ENCODE measurements around the gene BRD1.

BRD1 gene

GRCh38 chr22:49791682-49792081, 36.0 kb downstream of the BRD1 start:
- H3K36me3 ChIP-seq (ENCODE audit: insufficient read depth, low read depth, low read length) = peaks cover 98% of the 10 kb centered on the region
- no peak overlapping the region for H3K27ac ChIP-seq (ENCODE audit: low read length)
- H3K9ac ChIP-seq (ENCODE audit: low read depth, low read length) = no peak overlapping the region
- no peaks in the 10 kb centered on the region for H3K27me3 ChIP-seq (ENCODE audit: insufficient read depth, low read length)
- no peaks in the 10 kb centered on the region; the same call in 1 of the 2 replicates for H3K4me1 ChIP-seq (ENCODE audit: insufficient read depth, low read length)
- H3K9me3 ChIP-seq (ENCODE audit: insufficient read depth, low read depth, low read length) = no peaks in the 10 kb centered on the region
- no peak overlapping the region for H3K4me3 ChIP-seq (ENCODE audit: low read length)

GRCh38 chr22:49790912-49791311, 36.8 kb downstream of the BRD1 start:
- H3K36me3 ChIP-seq (ENCODE audit: insufficient read depth, low read depth, low read length) = peaks cover 99% of the 10 kb centered on the region

GRCh38 chr22:49789289-49790141, 38.2 kb downstream of the BRD1 start:
- Histone ChIP-seq H3K9ac (ENCODE audit: low read depth, low read length) (no peak overlapping the region; the same call in 1 of the 2 replicates), H3K9me3 (ENCODE audit: insufficient read depth, low read depth, low read length) (no peaks in the 10 kb centered on the region), H3K27me3 (ENCODE audit: insufficient read depth, low read length) (no peaks in the 10 kb centered on the region), H3K27ac (ENCODE audit: low read length) (no peak overlapping the region), H3K36me3 (ENCODE audit: insufficient read depth, low read depth, low read length) (peaks cover 99% of the 10 kb centered on the region), H3K4me1 (ENCODE audit: insufficient read depth, low read length) (no peaks in the 10 kb centered on the region; the same call in 1 of the 2 replicates), H3K4me3 (ENCODE audit: low read length) (no peak overlapping the region)

More at GRCh38 chr22:49790912-49791311, 36.8 kb downstream of the BRD1 start:
- H3K4me3 ChIP-seq (ENCODE audit: low read length) = no peak overlapping the region
- H3K4me1 ChIP-seq (ENCODE audit: insufficient read depth, low read length) = no peaks in the 10 kb centered on the region; the same call in 1 of the 2 replicates
- H3K9me3 ChIP-seq (ENCODE audit: insufficient read depth, low read depth, low read length) = no peaks in the 10 kb centered on the region
- no peak overlapping the region for H3K27ac ChIP-seq (ENCODE audit: low read length)
- H3K9ac ChIP-seq (ENCODE audit: low read depth, low read length) = no peak overlapping the region
- no peaks in the 10 kb centered on the region for H3K27me3 ChIP-seq (ENCODE audit: insufficient read depth, low read length)

- peaks cover 99% of the 10 kb centered on the region for H3K36me3 ChIP-seq (ENCODE audit: insufficient read depth, low read depth, low read length)
Observed at GRCh38 chr22:49788504-49788903, 39.2 kb downstream of the BRD1 start.

GRCh38 chr22:49787861-49788260, 39.8 kb downstream of the BRD1 start:
- no peaks in the 10 kb centered on the region for H3K9me3 ChIP-seq (ENCODE audit: insufficient read depth, low read depth, low read length)
- H3K4me3 ChIP-seq (ENCODE audit: low read length) = no peak overlapping the region
- no peaks in the 10 kb centered on the region; the same call in 1 of the 2 replicates for H3K4me1 ChIP-seq (ENCODE audit: insufficient read depth, low read length)
- peaks cover 98% of the 10 kb centered on the region for H3K36me3 ChIP-seq (ENCODE audit: insufficient read depth, low read depth, low read length)
- no peak overlapping the region for H3K27ac ChIP-seq (ENCODE audit: low read length)
- no peaks in the 10 kb centered on the region for H3K27me3 ChIP-seq (ENCODE audit: insufficient read depth, low read length)
- H3K9ac ChIP-seq (ENCODE audit: low read depth, low read length) = no peak overlapping the region

More at GRCh38 chr22:49788504-49788903, 39.2 kb downstream of the BRD1 start:
- no peaks in the 10 kb centered on the region; the same call in 1 of the 2 replicates for H3K4me1 ChIP-seq (ENCODE audit: insufficient read depth, low read length)
- H3K27me3 ChIP-seq (ENCODE audit: insufficient read depth, low read length) = no peaks in the 10 kb centered on the region
- H3K4me3 ChIP-seq (ENCODE audit: low read length) = no peak overlapping the region
- no peak overlapping the region for H3K27ac ChIP-seq (ENCODE audit: low read length)
- H3K9ac ChIP-seq (ENCODE audit: low read depth, low read length) = no peak overlapping the region
- H3K9me3 ChIP-seq (ENCODE audit: insufficient read depth, low read depth, low read length) = no peaks in the 10 kb centered on the region

GRCh38 chr22:49786976-49787706, 40.5 kb downstream of the BRD1 start:
- H3K9me3 ChIP-seq (ENCODE audit: insufficient read depth, low read depth, low read length) = no peaks in the 10 kb centered on the region
- H3K27me3 ChIP-seq (ENCODE audit: insufficient read depth, low read length) = no peaks in the 10 kb centered on the region
- H3K27ac ChIP-seq (ENCODE audit: low read length) = no peak overlapping the region
- H3K4me1 ChIP-seq (ENCODE audit: insufficient read depth, low read length) = no peaks in the 10 kb centered on the region; the same call in 1 of the 2 replicates
- peaks cover 91% of the 10 kb centered on the region for H3K36me3 ChIP-seq (ENCODE audit: insufficient read depth, low read depth, low read length)
- no peak overlapping the region for H3K9ac ChIP-seq (ENCODE audit: low read depth, low read length)
- no peak overlapping the region for H3K4me3 ChIP-seq (ENCODE audit: low read length)

GRCh38 chr22:49785841-49786471, 41.7 kb downstream of the BRD1 start:
- H3K4me1 ChIP-seq (ENCODE audit: insufficient read depth, low read length) = no peaks in the 10 kb centered on the region; the same call in 1 of the 2 replicates
- no peak overlapping the region for H3K9ac ChIP-seq (ENCODE audit: low read depth, low read length)
- no peaks in the 10 kb centered on the region for H3K9me3 ChIP-seq (ENCODE audit: insufficient read depth, low read depth, low read length)
- H3K36me3 ChIP-seq (ENCODE audit: insufficient read depth, low read depth, low read length) = peaks cover 89% of the 10 kb centered on the region
- H3K4me3 ChIP-seq (ENCODE audit: low read length) = no peak overlapping the region
- no peaks in the 10 kb centered on the region for H3K27me3 ChIP-seq (ENCODE audit: insufficient read depth, low read length)
- no peak overlapping the region for H3K27ac ChIP-seq (ENCODE audit: low read length)

GRCh38 chr22:49785046-49785521, 42.6 kb downstream of the BRD1 start:
- H3K27me3 ChIP-seq (ENCODE audit: insufficient read depth, low read length) = no peaks in the 10 kb centered on the region
- H3K9me3 ChIP-seq (ENCODE audit: insufficient read depth, low read depth, low read length) = no peaks in the 10 kb centered on the region
- no peak overlapping the region for H3K27ac ChIP-seq (ENCODE audit: low read length)
- H3K36me3 ChIP-seq (ENCODE audit: insufficient read depth, low read depth, low read length) = peaks cover 83% of the 10 kb centered on the region
- H3K9ac ChIP-seq (ENCODE audit: low read depth, low read length) = no peak overlapping the region
- no peak overlapping the region for H3K4me3 ChIP-seq (ENCODE audit: low read length)
- no peaks in the 10 kb centered on the region for H3K4me1 ChIP-seq (ENCODE audit: insufficient read depth, low read length)

- no peaks in the 10 kb centered on the region for H3K27me3 ChIP-seq (ENCODE audit: insufficient read depth, low read length)
- H3K4me1 ChIP-seq (ENCODE audit: insufficient read depth, low read length) = no peaks in the 10 kb centered on the region
- H3K9me3 ChIP-seq (ENCODE audit: insufficient read depth, low read depth, low read length) = no peaks in the 10 kb centered on the region
- no peak overlapping the region for H3K4me3 ChIP-seq (ENCODE audit: low read length)
- H3K36me3 ChIP-seq (ENCODE audit: insufficient read depth, low read depth, low read length) = peaks cover 78% of the 10 kb centered on the region
- H3K27ac ChIP-seq (ENCODE audit: low read length) = no peak overlapping the region
- no peak overlapping the region for H3K9ac ChIP-seq (ENCODE audit: low read depth, low read length)
Observed at GRCh38 chr22:49784630-49784971, 43.1 kb downstream of the BRD1 start.

- no peaks in the 10 kb centered on the region for H3K27me3 ChIP-seq (ENCODE audit: insufficient read depth, low read length)
Observed at GRCh38 chr22:49783926-49784629, 43.6 kb downstream of the BRD1 start.

More at GRCh38 chr22:49783926-49784629, 43.6 kb downstream of the BRD1 start:
- no peak overlapping the region for H3K9ac ChIP-seq (ENCODE audit: low read depth, low read length)
- H3K4me1 ChIP-seq (ENCODE audit: insufficient read depth, low read length) = no peaks in the 10 kb centered on the region
- peaks cover 77% of the 10 kb centered on the region for H3K36me3 ChIP-seq (ENCODE audit: insufficient read depth, low read depth, low read length)
- no peaks in the 10 kb centered on the region for H3K9me3 ChIP-seq (ENCODE audit: insufficient read depth, low read depth, low read length)
- H3K27ac ChIP-seq (ENCODE audit: low read length) = no peak overlapping the region
- H3K4me3 ChIP-seq (ENCODE audit: low read length) = no peak overlapping the region

Data from iPS-20b (cell line).